Nephron (organoid): ENCODE data around the gene TMEM184B.

Experiments used
- H3K27ac Mint-ChIP-seq, 3 experiments: 2 replicates each; pipeline ENCODE4 v1.8.0; 2020; ENCODE audit warnings: mixed read lengths in 3 of 3, mild to moderate bottlenecking in 2 of 3, moderate library complexity in 1 of 3
- H3K27me3 Mint-ChIP-seq: 2 replicates; pipeline ENCODE4 v1.8.0; 2021; ENCODE audit warnings: low read depth, mild to moderate bottlenecking, moderate library complexity, mixed read lengths
- H3K36me3 Mint-ChIP-seq: 2 replicates; pipeline ENCODE4 v1.8.0; 2020; ENCODE audit warnings: low read depth, mixed read lengths
- H3K4me1 Mint-ChIP-seq: 2 replicates; pipeline ENCODE4 v1.8.0; 2020; ENCODE audit warnings: mixed read lengths
- H3K4me3 Mint-ChIP-seq, 3 experiments: 2 replicates each; pipeline ENCODE4 v1.8.0; 2020; ENCODE audit warnings: mild to moderate bottlenecking in 3 of 3, mixed read lengths in 3 of 3, moderate library complexity in 2 of 3
- H3K9me3 Mint-ChIP-seq: 2 replicates; pipeline ENCODE4 v1.8.0; 2020; ENCODE audit warnings: mixed read lengths
- CTCF ChIP-seq, 3 experiments: fragments of 200-600 bp; sonication (generic); IDR thresholded peaks; one replicate each; pipeline ENCODE4 v1.5.0; 2021; ENCODE audit warnings: antibody characterized with exemption in 3 of 3; ENCODE audit not compliant: unreplicated experiment in 3 of 3

The TMEM184B gene

GRCh38 chr22:38191731-38192474 is 80.9 kb downstream of the TMEM184B start:
- Mint-ChIP-seq H3K27me3 (peaks cover 10% of the 10 kb centered on the region), H3K36me3 (no peaks in the 10 kb centered on the region), H3K27ac (no peak overlapping the region), H3K4me3 (no peak overlapping the region), H3K9me3 (no peaks in the 10 kb centered on the region), H3K4me1 (peaks cover 25% of the 10 kb centered on the region)
- no peak for TF ChIP-seq CTCF (IDR thresholded peaks at IDR 0.05; ENCODE audit: unreplicated experiment in 3 of 3)

DNA sequence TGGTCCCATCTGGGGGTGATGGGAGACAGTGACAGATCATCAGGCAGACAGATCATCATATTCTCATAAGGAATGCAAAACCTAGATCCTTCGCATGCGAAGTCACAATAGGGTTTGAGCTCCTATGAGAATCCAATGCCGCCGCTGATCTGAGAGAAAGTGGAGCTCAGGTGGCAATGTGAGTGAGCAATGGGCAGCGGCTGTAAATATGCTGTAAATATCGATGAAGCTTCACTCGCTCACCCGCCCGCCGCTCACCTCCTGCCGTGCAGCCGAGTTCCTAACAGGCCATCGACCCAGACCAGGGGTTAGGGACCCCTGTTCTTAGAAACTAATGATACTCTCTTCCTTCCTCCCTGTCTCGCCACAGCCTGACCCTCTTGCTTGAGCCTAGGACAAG is 81.8 kb downstream of the TMEM184B start:
- Mint-ChIP-seq H3K36me3 (no peaks in the 10 kb centered on the region), H3K4me3 (no peak overlapping the region), H3K27ac (no peak overlapping the region), H3K4me1 (peaks cover 30% of the 10 kb centered on the region), H3K27me3 (peaks cover 10% of the 10 kb centered on the region), H3K9me3 (no peaks in the 10 kb centered on the region)
- no peak for TF ChIP-seq CTCF (IDR thresholded peaks at IDR 0.05; ENCODE audit: unreplicated experiment in 3 of 3)

- peaks cover 30% of the 10 kb centered on the region for H3K4me1 Mint-ChIP-seq
- no peak overlapping the region for H3K27ac Mint-ChIP-seq
- TF ChIP-seq CTCF (IDR thresholded peaks at IDR 0.05; ENCODE audit: unreplicated experiment in 3 of 3) = no peak
- H3K36me3 Mint-ChIP-seq = no peaks in the 10 kb centered on the region
- H3K27me3 Mint-ChIP-seq = peaks cover 10% of the 10 kb centered on the region
- no peaks in the 10 kb centered on the region for H3K9me3 Mint-ChIP-seq
- no peak overlapping the region for H3K4me3 Mint-ChIP-seq
Observed at GRCh38 chr22:38190581-38190980, 82.2 kb downstream of the TMEM184B start.

DNA sequence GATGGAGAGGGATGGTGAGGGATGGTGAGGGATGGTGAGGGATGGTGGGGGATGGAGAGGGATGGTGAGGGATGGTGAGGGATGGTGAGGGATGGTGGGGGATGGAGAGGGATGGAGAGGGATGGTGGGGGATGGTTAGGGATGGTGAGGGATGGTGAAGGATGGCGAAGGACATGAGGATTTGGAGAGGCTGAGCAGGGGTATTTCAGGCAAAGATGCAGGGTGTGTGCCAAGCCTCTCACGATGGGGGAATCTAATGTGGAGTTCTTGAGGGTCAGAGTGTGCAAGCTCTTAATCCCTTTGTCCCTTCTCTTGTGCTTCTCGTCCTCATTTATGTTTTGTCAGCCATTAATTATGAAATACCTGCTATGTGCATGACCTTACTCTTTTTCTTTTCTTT is 83.7 kb downstream of the TMEM184B start:
- Mint-ChIP-seq H3K9me3 (no peaks in the 10 kb centered on the region), H3K27me3 (peaks cover 15% of the 10 kb centered on the region), H3K27ac (no peak overlapping the region), H3K36me3 (no peaks in the 10 kb centered on the region), H3K4me1 (peaks cover 22% of the 10 kb centered on the region), H3K4me3 (no peak overlapping the region)
- no peak for TF ChIP-seq CTCF (IDR thresholded peaks at IDR 0.05; ENCODE audit: unreplicated experiment in 3 of 3)

DNA sequence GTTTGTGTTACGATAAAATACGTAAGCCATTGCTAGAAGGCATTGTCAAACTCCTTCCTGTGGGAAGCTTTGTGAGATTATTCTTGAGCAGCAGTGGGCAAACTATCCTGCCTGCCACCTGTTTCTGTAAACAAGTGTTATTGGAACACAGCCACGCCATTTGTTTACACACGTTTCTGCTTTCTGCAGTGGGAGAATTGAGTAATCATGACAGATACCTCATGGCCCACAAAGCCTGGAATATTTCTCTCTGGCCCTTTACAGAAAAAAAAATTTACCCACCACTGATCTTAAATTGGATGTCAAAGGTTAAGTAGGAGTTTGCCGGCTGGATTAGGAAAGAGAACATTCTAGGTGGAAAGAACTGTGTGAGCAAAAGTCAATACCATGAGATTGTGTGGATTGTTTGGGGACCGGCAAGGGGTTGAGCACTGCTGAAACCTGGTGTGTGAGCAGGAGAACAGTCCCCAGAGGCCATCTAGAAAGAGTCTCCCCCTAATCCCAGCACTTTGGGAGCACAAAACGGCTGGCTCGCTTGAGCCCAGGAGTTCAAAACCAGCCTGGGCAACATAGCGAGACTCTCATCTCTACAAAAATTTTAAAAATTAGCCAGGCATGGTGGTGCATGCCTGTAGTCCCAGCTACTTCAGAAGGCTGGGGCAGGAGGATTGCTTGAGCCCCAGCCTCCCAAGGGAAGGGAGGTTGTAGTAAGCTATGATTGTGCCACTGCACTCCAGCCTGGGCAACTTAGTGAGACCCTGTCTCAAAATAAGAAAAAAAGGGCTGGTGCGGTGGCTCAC is 85.2 kb downstream of the TMEM184B start:
- peaks cover 6% of the 10 kb centered on the region for H3K27me3 Mint-ChIP-seq

More for the DNA sequence above, 85.2 kb downstream of the TMEM184B start:
- Mint-ChIP-seq H3K9me3 (no peaks in the 10 kb centered on the region), H3K4me1 (peaks cover 19% of the 10 kb centered on the region), H3K36me3 (no peaks in the 10 kb centered on the region), H3K27ac (peak overlapping the region in 2 of 3 experiments; percentile 52 to 76), H3K4me3 (no peak overlapping the region)
- no peak for TF ChIP-seq CTCF (IDR thresholded peaks at IDR 0.05; ENCODE audit: unreplicated experiment in 3 of 3)
